HepG2 (cell line): Measurements from ENCODE around the gene HOTAIR. TPM values are rescaled to one million over a fixed set of nuclear protein-coding genes. Genes with fewer than 3 reads are reported as not detected.

Experiments used
- ATAC-seq: fragments of 200-7000 bp; cut with Tn5 transposase; 3 replicates; pipeline ENCODE4 v1.9.1; 2020; ENCODE audit warnings: mild to moderate bottlenecking, moderate library complexity
- BruUV-seq: library from RNA; stranded (reverse); fragments of 400-500 nt; replicated peaks from 2 replicates; lab custom pipeline; 2021; lab: Mats Ljungman, UMichigan
- CTCF ChIA-PET: fragments of 300-600 bp; formaldehyde crosslinking; extraction: SDS; loops from one replicate; lab custom pipeline; 2021; ENCODE audit warnings: low total read pairs, inconsistent platforms, low intra/inter-chr PET ratio; lab: Yijun Ruan, JAX
- POLR2A ChIA-PET: fragments of 350-600 bp; sonication (Branson Sonifier 250); formaldehyde crosslinking; loops from one replicate; lab custom pipeline; 2020; ENCODE audit warnings: antibody characterized with exemption, inconsistent platforms; lab: Yijun Ruan, JAX
- DNase-seq: peaks from one replicate; pipeline ENCODE4 v3.0.0-alpha.2; 2015; ENCODE audit warnings: low spot score
- FAIRE-seq: peaks from 3 replicates; lab custom pipeline; 2011; peaks lifted over from hg19 to GRCh38; lab: Jason Lieb, UNC
- H2AFZ ChIP-seq: one replicate; pipeline ENCODE4 v1.6.1; 2011; ENCODE audit warnings: low read length, inconsistent platforms
- H3K27ac ChIP-seq: fragments of 300-600 bp; 3 replicates; pipeline ENCODE4 v1.8.0; 2011; ENCODE audit warnings: mixed run types, mild to moderate bottlenecking, mixed read lengths, low read length, inconsistent platforms; ENCODE audit not compliant: insufficient read depth; ENCODE audit errors: extremely low read length
- H3K27me3 ChIP-seq, 2 experiments: fragments of 200-600 bp in 1 of 2; 2 replicates in 1 of 2; 3 replicates in 1 of 2; pipeline versions ENCODE4 v1.6.0 to v1.8.0; 2011; ENCODE audit warnings: low read length in 2 of 2, mild to moderate bottlenecking in 2 of 2, moderate library complexity in 2 of 2, inconsistent platforms in 1 of 2; ENCODE audit not compliant: insufficient read depth in 2 of 2, control insufficient read depth in 1 of 2
- H3K36me3 ChIP-seq, 2 experiments: fragments of 200-600 bp in 1 of 2; replicated peaks in 1 of 2; 2 replicates in 1 of 2; 3 replicates in 1 of 2; pipeline versions ENCODE4 v1.5.1 to v1.8.0; 2011; ENCODE audit warnings: low read length in 2 of 2, inconsistent platforms in 1 of 2; ENCODE audit not compliant: insufficient read depth in 2 of 2, control insufficient read depth in 1 of 2
- H3K4me1 ChIP-seq: 2 replicates; pipeline ENCODE4 v1.5.1; 2012; ENCODE audit warnings: low read length, inconsistent platforms; ENCODE audit not compliant: insufficient read depth
- H3K4me2 ChIP-seq: 2 replicates; pipeline ENCODE4 v1.6.0; 2011; ENCODE audit warnings: low read depth, low read length, inconsistent platforms
- H3K4me3 ChIP-seq, 3 experiments: fragments of 200-600 bp in 1 of 3; sonication (generic), shearing (Covaris generic) in 1 of 3; replicated peaks in 1 of 3; 2 replicates each; pipeline ENCODE4 v1.5.1; 2011 to 2016; ENCODE audit warnings: low read length in 3 of 3, inconsistent platforms in 2 of 3, low read depth in 2 of 3, mild to moderate bottlenecking in 2 of 3, control low read depth in 1 of 3, mixed read lengths in 1 of 3; ENCODE audit not compliant: insufficient read depth in 1 of 3
- H3K79me2 ChIP-seq: one replicate; pipeline ENCODE4 v1.6.1; 2011; ENCODE audit warnings: low read length, inconsistent platforms; ENCODE audit not compliant: insufficient read depth
- H3K9ac ChIP-seq: 2 replicates; pipeline ENCODE4 v1.6.0; 2011; ENCODE audit warnings: mild to moderate bottlenecking, low read depth, low read length, inconsistent platforms; ENCODE audit not compliant: insufficient read depth
- H3K9me3 ChIP-seq: 2 replicates; pipeline ENCODE4 v1.5.1; 2012; ENCODE audit warnings: mild to moderate bottlenecking, low read length
- H4K20me1 ChIP-seq: 2 replicates; pipeline ENCODE4 v1.6.0; 2011; ENCODE audit warnings: inconsistent platforms, mild to moderate bottlenecking, low read length, moderate library complexity; ENCODE audit not compliant: insufficient read depth
- GTF2F1 ChIP-seq: fragments of 150-350 bp; IDR thresholded peaks from 2 replicates; pipeline ENCODE4 v1.6.1; 2014; ENCODE audit warnings: low read length
- GZF1 ChIP-seq: sonication (generic); formaldehyde crosslinking; IDR thresholded peaks from 2 replicates; pipeline ENCODE4 v1.5.1; 2020; ENCODE audit warnings: mild to moderate bottlenecking, missing genetic modification reagents
- HDAC2 ChIP-seq: sonication (generic); formaldehyde crosslinking; IDR thresholded peaks from 2 replicates; pipeline ENCODE4 v1.4.0; 2020; ENCODE audit warnings: missing genetic modification reagents
- IRX3 ChIP-seq: sonication (generic); formaldehyde crosslinking; IDR thresholded peaks from 2 replicates; pipeline ENCODE4 v1.8.1; 2023; ENCODE audit warnings: mild to moderate bottlenecking, low read depth, missing genetic modification reagents, borderline replicate concordance
- MBD4 ChIP-seq: IDR thresholded peaks from 2 replicates; pipeline ENCODE4 v1.6.1; 2012; ENCODE audit warnings: low read length, inconsistent platforms, borderline replicate concordance
- NFATC3 ChIP-seq: sonication (generic); formaldehyde crosslinking; IDR thresholded peaks from 2 replicates; pipeline ENCODE4 v1.5.1; 2020; ENCODE audit warnings: mild to moderate bottlenecking, missing genetic modification reagents
- NR2F6 ChIP-seq, 2 experiments: IDR thresholded peaks; 2 replicates each; pipeline ENCODE4 v1.6.1; 2016; ENCODE audit warnings: antibody characterized with exemption in 1 of 2, mild to moderate bottlenecking in 1 of 2
- POLR2G ChIP-seq: fragments of 200-400 bp; formaldehyde crosslinking; IDR thresholded peaks from 2 replicates; pipeline ENCODE4 v1.6.1; 2018; ENCODE audit warnings: mild to moderate bottlenecking, low read depth, low read length, moderate library complexity
- RAD51 ChIP-seq: fragments of 450-650 bp; IDR thresholded peaks from 2 replicates; pipeline ENCODE4 v1.6.1; 2016; ENCODE audit warnings: borderline replicate concordance
- SMAD3 ChIP-seq: sonication (generic); formaldehyde crosslinking; IDR thresholded peaks from 2 replicates; pipeline ENCODE4 v1.4.0; 2020; ENCODE audit warnings: missing genetic modification reagents
- SRSF4 ChIP-seq: fragments of 200-400 bp; formaldehyde crosslinking; IDR thresholded peaks from one replicate; pipeline ENCODE4 v1.6.1; 2018; ENCODE audit warnings: mild to moderate bottlenecking, low read depth, low read length, moderate library complexity; ENCODE audit not compliant: poor library complexity, severe bottlenecking
- ZNF260 ChIP-seq: sonication (generic); formaldehyde crosslinking; IDR thresholded peaks from 2 replicates; pipeline ENCODE4 v1.4.0; 2020; ENCODE audit warnings: missing genetic modification reagents, low read depth, mild to moderate bottlenecking, borderline replicate concordance
- ZNF841 ChIP-seq: sonication (generic); formaldehyde crosslinking; IDR thresholded peaks from 2 replicates; pipeline ENCODE4 v1.8.1; 2023; ENCODE audit warnings: missing genetic modification reagents, borderline replicate concordance
- ZSCAN25 ChIP-seq: sonication (generic); formaldehyde crosslinking; IDR thresholded peaks from 2 replicates; pipeline ENCODE4 v1.8.0; 2022; ENCODE audit warnings: mild to moderate bottlenecking, missing genetic modification reagents
- WGBS: methylation state at CpG from one replicate; pipeline ENCODE4 v1.1.6; 2017; ENCODE audit warnings: low lambda C conversion rate; 5-methylcytosine and 5-hydroxymethylcytosine counted together
- in situ Hi-C: cut with HindIII; loops from 2 replicates; pipeline ENCODE4 v1.10.0; 2017; ENCODE audit warnings: low pct_unique_long_range_greater_than_20kb; ENCODE audit not compliant: extremely low pct_ligation_motif_present
- intact Hi-C: fragments of 100-400 bp; cut with micrococcal nuclease; formaldehyde crosslinking; loops from one replicate; pipeline ENCODE4 v1.10.0; 2022; ENCODE audit not compliant: unreplicated experiment
- polyA plus RNA-seq, 8 experiments: library from polyadenylated mRNA; depleted of rRNA in 3 of 8; stranded (reverse) in 7 of 8; unstranded in 1 of 8; fragments of >200 nt; fragmentation: Illumina TruSeq in 4 of 8; extraction: Trizol in 4 of 8; gene quantifications; 2 replicates each; pipeline versions ENCODE4 v1.2.1 to v1.2.3, GENCODE V29; 2011 to 2016; ENCODE audit warnings: low read depth in 4 of 8, missing spikeins in 1 of 8, mixed read lengths in 1 of 8; ENCODE audit not compliant: insufficient read depth in 1 of 8
- total RNA-seq, 5 experiments: library from RNA; depleted of rRNA; stranded (reverse); fragments of >200 nt; fragmentation: Illumina TruSeq; extraction: Trizol; gene quantifications; 2 replicates each; pipeline ENCODE4 v1.2.3, GENCODE V29; 2016; ENCODE audit warnings: low read depth in 1 of 5
- TF ChIP-seq, protein P1 (sequence below), 2 experiments: sonication (generic) in 1 of 2; formaldehyde crosslinking in 1 of 2; IDR thresholded peaks; 2 replicates each; pipeline versions ENCODE4 v1.5.1 to v1.6.1; 2011 to 2020; ENCODE audit warnings: borderline replicate concordance in 1 of 2, low read depth in 1 of 2, low read length in 1 of 2, mild to moderate bottlenecking in 1 of 2, missing genetic modification reagents in 1 of 2, moderate library complexity in 1 of 2
- TF ChIP-seq, protein P2 (sequence below): IDR thresholded peaks from 2 replicates; pipeline ENCODE4 v1.6.1; 2016; ENCODE audit warnings: low read depth
- TF ChIP-seq, protein P3 (sequence below): sonication (generic); formaldehyde crosslinking; IDR thresholded peaks from 2 replicates; pipeline ENCODE4 v1.5.0; 2020; ENCODE audit warnings: missing genetic modification reagents, mild to moderate bottlenecking, borderline replicate concordance
- TF ChIP-seq, protein P4 (sequence below): sonication (generic); formaldehyde crosslinking; IDR thresholded peaks from 2 replicates; pipeline ENCODE4 v1.8.0; 2022; ENCODE audit warnings: missing genetic modification reagents, low read depth, mild to moderate bottlenecking, borderline replicate concordance

The HOTAIR gene
- total and polyA plus RNA-seq, 2 of the 13 experiments (the other 11 are each of a cell fraction or from before 2014, with no cell fraction given) = not detected

DNA sequence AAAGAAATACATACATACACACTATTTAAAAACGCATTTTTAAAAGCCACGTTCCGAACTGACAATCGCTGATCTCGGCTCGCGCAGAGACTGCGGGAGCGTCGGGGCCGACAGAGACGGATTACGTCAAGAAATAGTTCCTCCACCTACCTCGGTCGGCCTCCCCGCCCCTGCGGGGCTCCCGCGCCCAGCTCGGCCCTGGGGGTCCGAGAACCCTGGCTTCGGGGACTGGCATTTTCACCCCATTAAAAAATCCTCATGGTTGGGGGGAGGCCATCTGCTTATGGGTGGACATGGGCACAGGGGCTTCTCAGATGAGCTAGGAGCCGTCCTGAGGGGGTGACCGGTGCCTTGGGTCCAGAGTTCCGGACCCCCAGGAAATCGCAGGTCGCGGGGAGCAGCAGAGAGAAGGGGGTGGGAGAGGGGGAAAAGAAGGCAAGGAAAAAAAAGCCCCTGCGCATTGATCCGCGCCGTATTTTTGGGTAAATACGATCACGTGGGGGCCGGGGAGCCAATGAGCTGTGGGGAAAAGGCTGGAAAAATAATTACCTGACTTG, 24.9 kb upstream of the HOTAIR start (continued):
- TF ChIP-seq, protein P1, sequence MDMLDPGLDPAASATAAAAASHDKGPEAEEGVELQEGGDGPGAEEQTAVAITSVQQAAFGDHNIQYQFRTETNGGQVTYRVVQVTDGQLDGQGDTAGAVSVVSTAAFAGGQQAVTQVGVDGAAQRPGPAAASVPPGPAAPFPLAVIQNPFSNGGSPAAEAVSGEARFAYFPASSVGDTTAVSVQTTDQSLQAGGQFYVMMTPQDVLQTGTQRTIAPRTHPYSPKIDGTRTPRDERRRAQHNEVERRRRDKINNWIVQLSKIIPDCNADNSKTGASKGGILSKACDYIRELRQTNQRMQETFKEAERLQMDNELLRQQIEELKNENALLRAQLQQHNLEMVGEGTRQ (IDR thresholded peaks at IDR 0.05; ENCODE audit: low read depth, low read length) = peak; percentile 85
- TF ChIP-seq, protein P1 (CRISPR knock-in tag; IDR thresholded peaks at IDR 0.05; ENCODE audit: borderline replicate concordance) = peak; percentile 88; the same call in 1 of the 2 replicates
- TF ChIP-seq GTF2F1 (no peak), HDAC2 (CRISPR knock-in tag) (no peak), ZNF841 (CRISPR knock-in tag) (no peak), GZF1 (peak; percentile 85; the same call in 1 of the 2 replicates), POLR2G (0 out of 2 replicates have a peak, but pooled peaks have one; percentile 21), ZSCAN25 (CRISPR knock-in tag) (no peak)

DNA sequence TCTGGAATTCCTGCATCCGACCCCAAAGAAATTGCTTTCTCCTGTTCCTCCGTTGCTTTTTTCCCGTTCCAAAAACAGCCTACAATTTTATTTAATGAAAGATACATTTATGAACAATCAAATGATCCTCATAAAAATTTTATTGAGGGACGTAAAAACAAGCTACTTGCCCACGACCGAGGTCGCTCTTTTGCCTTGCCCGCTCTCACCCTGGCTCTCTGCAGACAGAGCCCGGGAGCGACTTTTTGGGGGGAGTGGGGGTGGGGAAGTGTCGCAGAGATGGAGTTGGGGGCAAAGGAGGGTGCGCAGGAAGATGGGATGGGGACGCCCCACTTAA, 24.1 kb upstream of the HOTAIR start:
- Histone ChIP-seq H2AFZ (no peak overlapping the region), H3K4me3 (no peak overlapping the region), H3K27me3 (peaks cover 7 to 65% of the 10 kb centered on the region in 2 experiments), H3K27ac (no peak overlapping the region), H3K4me1 (peaks cover 35% of the 10 kb centered on the region), H3K9me3 (no peaks in the 10 kb centered on the region), H3K79me2 (no peaks in the 10 kb centered on the region), H3K9ac (no peak overlapping the region), H4K20me1 (no peaks in the 10 kb centered on the region), H3K36me3 (no peaks in the 10 kb centered on the region), H3K4me2 (no peak overlapping the region)
- CTCF ChIA-PET = no interaction called here
- in situ Hi-C loops (loop anchor here (10.0 kb wide), 1 partner anchor 376 kb away; no protein-coding TSS in a partner anchor), intact Hi-C loops (no loop called here)
- BruUV-seq = no TSS peak
- POLR2A ChIA-PET = no interaction called here
- ATAC-seq (no peak), FAIRE-seq (no peak), DNase-seq (no peak)
- TF ChIP-seq SMAD3 (CRISPR knock-in tag) = no peak
- TF ChIP-seq SRSF4 = no peak
- no peak for TF ChIP-seq ZNF260 (CRISPR knock-in tag)
- TF ChIP-seq NR2F6 (IDR thresholded peaks at IDR 0.05) = no peak
- TF ChIP-seq NR2F6 (CRISPR knock-in tag; IDR thresholded peaks at IDR 0.05) = no peak
- TF ChIP-seq IRX3 = no peak
- TF ChIP-seq MBD4 = no peak
- no peak for TF ChIP-seq RAD51
- TF ChIP-seq, protein P2, sequence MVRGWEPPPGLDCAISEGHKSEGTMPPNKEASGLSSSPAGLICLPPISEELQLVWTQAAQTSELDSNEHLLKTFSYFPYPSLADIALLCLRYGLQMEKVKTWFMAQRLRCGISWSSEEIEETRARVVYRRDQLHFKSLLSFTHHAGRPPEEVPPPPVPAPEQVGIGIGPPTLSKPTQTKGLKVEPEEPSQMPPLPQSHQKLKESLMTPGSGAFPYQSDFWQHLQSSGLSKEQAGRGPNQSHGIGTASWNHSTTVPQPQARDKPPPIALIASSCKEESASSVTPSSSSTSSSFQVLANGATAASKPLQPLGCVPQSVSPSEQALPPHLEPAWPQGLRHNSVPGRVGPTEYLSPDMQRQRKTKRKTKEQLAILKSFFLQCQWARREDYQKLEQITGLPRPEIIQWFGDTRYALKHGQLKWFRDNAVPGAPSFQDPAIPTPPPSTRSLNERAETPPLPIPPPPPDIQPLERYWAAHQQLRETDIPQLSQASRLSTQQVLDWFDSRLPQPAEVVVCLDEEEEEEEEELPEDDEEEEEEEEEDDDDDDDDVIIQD (CRISPR knock-in tag) = no peak
- no peak for TF ChIP-seq NFATC3
- TF ChIP-seq, protein P3, sequence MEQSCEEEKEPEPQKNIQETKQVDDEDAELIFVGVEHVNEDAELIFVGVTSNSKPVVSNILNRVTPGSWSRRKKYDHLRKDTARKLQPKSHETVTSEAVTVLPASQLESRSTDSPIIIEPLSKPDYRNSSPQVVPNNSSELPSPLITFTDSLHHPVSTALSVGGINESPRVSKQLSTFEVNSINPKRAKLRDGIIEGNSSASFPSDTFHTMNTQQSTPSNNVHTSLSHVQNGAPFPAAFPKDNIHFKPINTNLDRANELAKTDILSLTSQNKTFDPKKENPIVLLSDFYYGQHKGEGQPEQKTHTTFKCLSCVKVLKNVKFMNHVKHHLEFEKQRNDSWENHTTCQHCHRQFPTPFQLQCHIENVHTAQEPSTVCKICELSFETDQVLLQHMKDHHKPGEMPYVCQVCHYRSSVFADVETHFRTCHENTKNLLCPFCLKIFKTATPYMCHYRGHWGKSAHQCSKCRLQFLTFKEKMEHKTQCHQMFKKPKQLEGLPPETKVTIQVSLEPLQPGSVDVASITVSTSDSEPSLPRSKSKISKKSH (CRISPR knock-in tag) = no peak
- TF ChIP-seq, protein P4, sequence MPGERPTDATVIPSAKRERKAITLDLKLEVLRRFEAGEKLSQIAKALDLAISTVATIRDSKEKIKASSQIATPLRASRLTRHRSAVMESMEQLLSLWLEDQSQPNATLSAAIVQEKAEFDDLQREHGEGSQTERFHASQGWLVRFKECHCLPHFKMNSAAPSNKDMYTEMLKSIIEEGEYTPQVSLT = no peak
- WGBS = 72% methylated on average over 13 of the region's 13 CpGs
